Stimulated activated CD8-positive, alpha-beta memory T cell treated with anti-CD3 and anti-CD28 coated beads, Interleukin-7, amount 100 ng/mL, for 48 hours (primary cell): ENCODE measurements around the gene PRDM15.

Experiments
- DNase-seq, 2 donors: peaks; one replicate each; pipeline ENCODE4 v3.0.0-alpha.2; 2020; ENCODE audit warnings: low read depth in 1 of 2; ENCODE audit errors: extremely low read depth in 1 of 2

PRDM15 gene

GRCh38 chr21:41845310-41846032 lies 33.7 kb downstream of the PRDM15 start:
- DNase-seq: no peak

DNA sequence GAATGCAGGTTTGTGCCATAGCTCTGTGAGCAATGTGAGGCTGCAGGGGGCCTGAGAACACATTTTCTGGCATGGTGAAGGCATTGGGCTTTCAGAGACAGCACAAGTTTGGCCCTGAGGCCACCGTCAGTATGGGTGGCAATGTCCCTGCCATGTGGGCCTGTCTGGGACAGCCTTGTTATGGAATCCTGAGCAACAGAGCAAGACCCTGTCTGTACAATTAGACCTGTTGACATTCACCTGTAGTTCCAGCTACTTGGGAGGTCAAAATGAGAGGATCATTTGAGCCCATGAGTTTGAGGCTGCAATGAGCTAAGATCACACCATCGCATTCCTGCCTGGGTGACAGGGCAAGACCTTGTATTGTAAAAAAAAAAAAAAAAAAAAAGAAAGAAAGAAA lies 35.6 kb downstream of the PRDM15 start:
- no peak for DNase-seq

GRCh38 chr21:41840880-41841279 lies 38.3 kb downstream of the PRDM15 start:
- no peak for DNase-seq

GRCh38 chr21:41839387-41840000 lies 39.6 kb downstream of the PRDM15 start:
- DNase-seq: no peak

- DNase-seq: no peak
These were observed 41.3 kb downstream of the PRDM15 start for GRCh38 chr21:41837756-41838297.

GRCh38 chr21:41836166-41837015 lies 42.8 kb downstream of the PRDM15 start:
- no peak for DNase-seq

GRCh38 chr21:41835711-41836154 lies 43.4 kb downstream of the PRDM15 start:
- DNase-seq: no peak

GRCh38 chr21:41834926-41835663 lies 44.0 kb downstream of the PRDM15 start:
- DNase-seq: no peak

- DNase-seq: no peak
These were observed 44.8 kb downstream of the PRDM15 start for GRCh38 chr21:41834252-41834925.

- DNase-seq: no peak
These were observed 45.5 kb downstream of the PRDM15 start for GRCh38 chr21:41833497-41834115.

- DNase-seq: no peak
These were observed 46.3 kb downstream of the PRDM15 start for GRCh38 chr21:41832596-41833496.

DNA sequence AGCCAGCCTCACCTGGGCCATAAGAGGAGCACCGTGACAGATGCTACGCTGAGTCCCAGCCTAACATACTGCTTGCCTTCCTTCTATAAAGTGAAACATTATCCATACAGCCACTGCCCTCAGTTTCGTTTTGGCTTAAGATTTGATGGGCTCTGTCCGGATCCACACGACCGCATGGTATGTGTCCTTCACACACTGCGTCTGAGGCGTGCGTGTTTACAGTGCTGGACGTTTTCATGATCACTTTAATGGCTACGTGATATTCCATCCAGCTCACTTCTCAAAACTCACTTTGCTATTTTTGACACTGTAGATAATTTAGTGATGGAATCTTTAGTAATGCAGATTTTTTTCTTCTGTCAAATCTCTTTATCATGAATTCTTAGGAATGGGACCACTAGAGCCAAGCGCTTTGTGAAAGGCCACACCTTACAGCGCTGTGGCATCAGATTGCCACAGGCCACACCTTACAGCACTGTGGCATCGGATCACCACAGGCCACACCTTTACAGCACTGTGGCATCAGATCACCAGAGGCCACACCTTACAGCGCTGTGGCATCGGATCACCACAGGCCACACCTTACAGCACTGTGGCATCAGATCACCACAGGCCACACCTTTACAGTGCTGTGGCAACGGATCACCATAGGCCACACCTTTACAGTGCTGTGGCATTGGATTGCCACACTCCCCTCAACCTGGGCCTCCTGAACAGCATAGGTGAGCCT lies 47.1 kb downstream of the PRDM15 start:
- no peak for DNase-seq

DNA sequence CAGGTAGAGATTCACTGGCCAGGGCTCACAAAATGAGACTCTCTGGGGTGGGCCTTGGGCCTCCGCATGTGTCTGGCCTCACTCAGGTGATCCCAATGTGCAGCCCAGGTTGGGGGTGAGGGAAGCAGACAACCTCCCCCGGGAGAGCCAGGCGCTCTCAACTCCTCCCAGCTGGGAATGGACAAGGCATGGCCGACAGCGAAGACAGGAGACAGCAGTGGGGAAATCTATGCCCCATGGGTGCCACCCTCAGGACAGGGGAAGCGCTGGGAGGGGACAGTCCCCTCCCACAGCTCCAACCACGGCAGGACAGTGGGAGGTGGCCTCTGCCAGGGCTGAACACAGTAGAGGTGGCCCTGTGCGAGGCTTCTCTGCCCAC lies 47.7 kb downstream of the PRDM15 start:
- no peak for DNase-seq

GRCh38 chr21:41830764-41831452 lies 48.2 kb downstream of the PRDM15 start:
- no peak for DNase-seq

GRCh38 chr21:41830145-41830707 lies 48.9 kb downstream of the PRDM15 start:
- DNase-seq: no peak

GRCh38 chr21:41828884-41829360 lies 50.2 kb downstream of the PRDM15 start:
- no peak for DNase-seq
